GM19193 (cell line): ENCODE results near the gene EMC8.

Experiments
- POLR2A ChIP-seq: IDR thresholded peaks from 4 replicates; pipeline ENCODE4 v1.6.1; 2011; ENCODE audit not compliant: insufficient read depth, insufficient read length; ENCODE audit errors: extremely low read depth

EMC8 gene

GRCh38 chr16:85836706-85837582, 37.6 kb upstream of the EMC8 start:
- TF ChIP-seq POLR2A: no peak

GRCh38 chr16:85835956-85836705, 36.8 kb upstream of the EMC8 start:
- TF ChIP-seq POLR2A: no peak

DNA sequence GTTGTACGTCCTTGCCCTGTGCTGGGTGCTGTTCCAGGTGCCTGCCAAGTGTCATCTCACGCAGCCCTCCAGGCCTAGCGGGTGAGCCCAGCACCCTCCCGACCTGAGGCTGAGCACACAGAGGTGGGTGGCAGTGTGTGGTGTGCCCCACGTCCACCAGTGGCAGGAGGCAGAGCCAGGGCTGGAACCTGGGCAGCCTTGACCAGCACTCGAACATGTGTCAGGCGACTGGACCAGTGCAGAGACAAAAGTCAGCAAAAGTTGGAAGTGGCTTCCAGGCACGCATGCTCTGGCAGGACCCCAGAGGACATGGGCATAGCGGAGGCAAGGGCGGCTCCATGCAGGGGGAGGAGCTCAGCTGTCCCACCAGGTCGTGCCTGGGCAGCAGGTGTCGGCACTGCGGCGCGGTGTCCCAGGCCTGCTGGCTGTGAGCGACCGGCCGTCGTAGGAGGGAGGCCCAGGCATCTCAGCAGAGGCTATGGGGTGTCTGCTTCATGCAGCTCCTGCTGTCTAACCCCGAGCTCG, 35.9 kb upstream of the EMC8 start:
- no peak for TF ChIP-seq POLR2A

DNA sequence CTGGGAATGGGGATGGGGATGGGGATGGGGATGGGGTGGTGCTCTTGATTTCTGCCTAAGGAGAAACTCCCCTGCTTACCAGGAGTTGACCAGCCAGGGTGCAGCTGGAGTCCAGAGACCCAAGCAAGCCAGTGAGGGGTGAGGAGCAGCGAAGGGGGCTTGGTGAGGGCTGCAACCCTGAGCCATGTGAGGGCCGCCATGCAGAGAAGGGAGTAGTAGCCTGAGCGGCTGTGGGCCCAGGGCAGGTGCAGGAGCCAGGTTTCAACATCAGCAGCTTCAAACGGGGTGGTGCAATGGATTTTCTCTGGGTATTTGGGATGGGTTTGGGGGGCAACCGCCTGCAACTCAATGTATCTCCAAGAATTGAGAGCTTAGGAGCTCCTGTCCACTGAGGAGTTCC, 35.4 kb upstream of the EMC8 start:
- TF ChIP-seq POLR2A: no peak

- TF ChIP-seq POLR2A: no peak
Observed at GRCh38 chr16:85833219-85833920, 34.0 kb upstream of the EMC8 start.

DNA sequence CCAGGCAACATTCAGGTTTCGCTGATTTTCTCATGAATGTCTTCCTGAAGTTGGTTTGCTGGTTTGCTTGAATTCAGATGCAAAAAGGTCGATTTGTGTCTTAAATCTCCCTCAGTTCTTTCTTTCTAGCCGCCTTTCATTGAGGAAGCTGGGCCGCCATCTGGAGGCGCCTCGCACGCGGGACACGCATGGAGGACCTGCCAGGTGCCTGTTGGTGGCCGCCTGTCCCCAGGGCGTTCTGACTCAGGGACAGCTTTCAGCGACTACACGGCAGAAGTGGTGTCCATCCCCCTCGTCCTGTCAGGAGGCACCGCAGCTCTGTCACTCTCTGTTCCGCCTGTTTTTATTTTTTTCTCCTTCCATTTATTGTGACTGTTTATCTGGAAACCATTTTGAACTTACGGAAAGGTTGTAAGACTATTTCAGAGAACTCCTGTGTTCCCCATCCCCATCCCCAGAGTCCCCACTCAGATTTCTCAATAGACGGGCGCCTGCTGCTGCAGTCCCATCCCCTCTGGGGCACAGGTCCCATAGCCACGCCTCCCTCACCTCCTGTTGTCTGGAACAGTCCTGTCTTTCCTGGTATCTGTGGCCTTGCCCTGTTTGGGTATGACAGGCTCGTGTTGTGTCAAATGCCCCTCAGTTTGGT, 33.4 kb upstream of the EMC8 start:
- no peak for TF ChIP-seq POLR2A

DNA sequence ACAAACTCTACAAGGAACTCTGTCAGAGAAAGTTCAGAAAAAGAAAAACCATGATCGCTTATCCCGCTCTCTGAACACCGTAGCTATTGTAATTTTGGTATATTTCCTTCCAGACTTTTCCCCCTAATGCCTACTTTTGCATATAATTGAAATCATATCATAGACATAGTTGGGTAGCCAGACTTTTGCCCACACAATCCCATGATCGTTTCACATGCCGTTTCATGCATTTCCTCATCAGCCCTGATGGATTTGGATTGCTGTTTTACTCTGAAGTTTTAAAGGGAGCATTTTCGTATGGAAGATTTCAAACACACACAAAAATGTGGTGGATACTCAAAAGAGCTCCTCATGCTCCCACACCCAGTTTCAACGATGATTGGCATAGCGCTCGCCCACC, 31.5 kb upstream of the EMC8 start:
- TF ChIP-seq POLR2A: no peak

GRCh38 chr16:85829751-85830445, 30.6 kb upstream of the EMC8 start:
- no peak for TF ChIP-seq POLR2A

DNA sequence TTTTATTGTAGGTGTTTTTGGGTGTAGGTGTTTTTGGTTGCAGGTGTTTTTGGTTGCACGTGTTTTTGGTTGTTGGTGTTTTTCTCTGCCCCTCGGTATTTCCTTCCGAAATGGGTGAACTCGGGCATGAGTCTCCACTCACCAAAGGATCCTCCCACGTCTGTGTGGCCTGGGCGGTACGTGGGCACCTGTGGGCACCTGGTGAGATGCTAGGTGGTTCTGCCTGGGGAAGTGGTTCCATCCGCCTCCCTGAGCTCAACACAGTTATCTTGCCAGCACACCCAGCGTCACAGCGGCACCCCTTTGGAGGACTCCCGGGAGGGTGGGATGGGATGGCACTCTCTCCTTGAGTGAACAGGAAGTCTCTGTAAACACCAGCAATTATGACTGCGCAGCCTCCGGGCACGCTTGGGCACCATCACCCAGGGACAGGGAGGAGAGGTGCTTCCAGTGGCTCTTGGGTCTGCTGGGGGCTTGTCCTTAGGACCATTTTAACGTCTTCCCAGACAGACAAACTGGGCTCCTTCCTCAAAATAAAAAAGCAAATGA, 29.9 kb upstream of the EMC8 start:
- no peak for TF ChIP-seq POLR2A

DNA sequence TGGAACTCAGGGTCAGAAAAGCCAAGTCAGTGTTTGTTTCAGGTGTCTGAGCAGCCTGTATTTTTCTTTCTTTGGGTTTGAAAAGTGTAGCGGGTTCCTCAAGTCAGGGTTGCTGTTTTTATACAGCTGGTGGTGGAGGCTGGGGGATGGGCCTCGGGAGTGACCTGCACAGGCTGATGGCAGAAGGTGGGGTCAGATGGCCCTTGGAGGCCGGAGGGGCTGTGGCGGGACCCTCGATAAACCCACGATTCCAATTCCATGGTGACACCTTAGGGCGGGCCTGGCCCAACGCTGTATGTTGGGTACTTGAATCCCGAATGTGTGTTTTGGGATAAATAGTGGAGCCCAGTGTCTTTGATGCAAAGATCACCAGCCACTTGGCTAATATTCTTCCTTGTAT, 28.8 kb upstream of the EMC8 start:
- no peak for TF ChIP-seq POLR2A

DNA sequence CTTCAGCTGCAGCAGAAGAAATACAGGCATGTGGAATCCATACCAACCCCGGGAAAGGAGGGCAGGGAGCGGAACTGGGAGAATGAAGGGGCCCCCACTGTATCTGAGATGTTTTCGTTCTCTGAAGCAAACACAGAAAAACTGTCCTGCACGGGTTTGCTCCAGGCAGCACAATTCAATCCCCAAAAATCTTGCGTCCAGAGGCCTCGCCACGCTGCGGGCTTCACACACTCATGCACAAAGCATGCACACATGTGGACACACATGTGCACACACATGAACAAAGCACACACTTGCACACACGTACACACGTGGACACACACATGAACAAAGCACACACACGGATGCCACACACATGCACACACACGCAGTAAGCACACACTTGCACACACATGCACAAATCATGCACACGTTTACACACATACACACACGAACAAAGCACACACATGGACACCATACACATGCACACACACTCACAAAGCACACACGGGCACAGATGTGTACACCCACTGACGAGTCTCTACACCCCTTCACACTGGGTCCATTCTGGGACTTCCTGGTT, 27.4 kb upstream of the EMC8 start:
- no peak for TF ChIP-seq POLR2A

GRCh38 chr16:85825326-85825725, 26.0 kb upstream of the EMC8 start:
- no peak for TF ChIP-seq POLR2A

GRCh38 chr16:85824161-85825135, 25.1 kb upstream of the EMC8 start:
- TF ChIP-seq POLR2A: no peak

DNA sequence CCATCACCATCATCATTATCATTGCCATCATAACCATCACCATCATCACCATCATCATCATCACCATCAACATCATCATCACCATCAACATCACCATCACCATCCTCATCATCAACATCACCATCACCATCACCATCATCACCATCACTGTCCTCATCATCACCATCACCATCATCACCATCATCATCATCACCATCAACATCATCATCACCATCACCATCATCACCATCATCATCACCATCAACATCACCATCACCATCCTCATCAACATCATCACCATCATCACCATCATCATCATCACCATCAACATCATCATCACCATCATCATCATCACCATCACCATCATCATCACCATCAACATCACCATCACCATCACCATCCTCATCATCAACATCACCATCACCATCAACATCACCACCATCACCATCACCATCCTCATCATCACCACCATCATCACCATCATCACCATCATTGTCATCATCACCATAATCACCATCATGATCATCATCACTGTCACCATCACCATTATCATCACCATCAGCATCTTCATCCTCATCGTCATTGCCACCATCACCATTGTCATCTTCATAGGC, 24.1 kb upstream of the EMC8 start:
- no peak for TF ChIP-seq POLR2A
